ENCODE data around the gene PC. TPM values are rescaled to one million over a fixed set of nuclear protein-coding genes. Genes with fewer than 3 reads are reported as not detected.

Gene PC
- total RNA-seq, 1 experiment from 2014 or later: 24.5 TPM

- H3K9me2 ChIP-seq (replicated peaks; ENCODE audit: low read length): no peaks in the 10 kb centered on the region
- H3K27ac ChIP-seq (ENCODE audit: low read length): peak overlapping the region; percentile 52
- no peak overlapping the region for H3K9ac ChIP-seq (ENCODE audit: low read length)
- H3K4me3 ChIP-seq (ENCODE audit: low read length): no peak overlapping the region
- H3F3A ChIP-seq (ENCODE audit: low read length, unreplicated experiment): no peaks in the 10 kb centered on the region
- H3K79me2 ChIP-seq (ENCODE audit: low read length): no peaks in the 10 kb centered on the region
- no peak for TF ChIP-seq CTCF (conservative IDR thresholded peaks at IDR 0.05; ENCODE audit: low read depth, low read length)
- TF ChIP-seq EZH2phosphoT487 (IDR thresholded peaks at IDR 0.05; ENCODE audit: borderline replicate concordance, low read length): no peak
- TF ChIP-seq EZH2 (IDR thresholded peaks at IDR 0.05; ENCODE audit: low read length, unreplicated experiment): no peak
- BruUV-seq (replicated peaks): no TSS peak
- H4K20me1 ChIP-seq (ENCODE audit: low read length): no peaks in the 10 kb centered on the region
- ATAC-seq: peak; percentile 85
- H3K4me1 ChIP-seq (ENCODE audit: insufficient read depth, low read length): peaks cover 28% of the 10 kb centered on the region
- H3K9me3 ChIP-seq (ENCODE audit: low read length): no peaks in the 10 kb centered on the region; the same call in 1 of the 2 replicates
- peak overlapping the region; percentile 40 for H3K4me2 ChIP-seq (ENCODE audit: low read length)
- H3K27me3 ChIP-seq (ENCODE audit: low read length): no peaks in the 10 kb centered on the region
- intact Hi-C loops (cut with micrococcal nuclease): loop anchor here (1.0 kb wide), 2 partner anchors 12 to 24 kb away; partner anchors contain the start of gene PC
- peak; percentile 99 for DNase-seq
- POLR2A ChIA-PET (ENCODE audit: unreplicated experiment): no interaction called here
- CTCF ChIA-PET: no interaction called here
- no peak overlapping the region for H2AFZ ChIP-seq (ENCODE audit: low read length)
- H3K36me3 ChIP-seq (ENCODE audit: low read depth, low read length): no peaks in the 10 kb centered on the region
Observed at GRCh38 chr11:66981976-66982578, 23.9 kb upstream of the PC start.

GRCh38 chr11:66979336-66979980 is 21.3 kb upstream of the PC start:
- ChIA-PET CTCF (no interaction called here), POLR2A (ENCODE audit: unreplicated experiment) (no interaction called here)
- Histone ChIP-seq H3K9me2 (replicated peaks; ENCODE audit: low read length) (no peaks in the 10 kb centered on the region), H3K27ac (ENCODE audit: low read length) (no peak overlapping the region), H3K79me2 (ENCODE audit: low read length) (no peaks in the 10 kb centered on the region), H2AFZ (ENCODE audit: low read length) (no peak overlapping the region), H3K9me3 (ENCODE audit: low read length) (no peaks in the 10 kb centered on the region; the same call in 1 of the 2 replicates), H3K9ac (ENCODE audit: low read length) (no peak overlapping the region), H3F3A (ENCODE audit: low read length, unreplicated experiment) (no peaks in the 10 kb centered on the region), H3K4me3 (ENCODE audit: low read length) (no peak overlapping the region), H3K27me3 (ENCODE audit: low read length) (no peaks in the 10 kb centered on the region), H4K20me1 (ENCODE audit: low read length) (no peaks in the 10 kb centered on the region), H3K36me3 (ENCODE audit: low read depth, low read length) (no peaks in the 10 kb centered on the region), H3K4me1 (ENCODE audit: insufficient read depth, low read length) (peaks cover 29% of the 10 kb centered on the region), H3K4me2 (ENCODE audit: low read length) (no peak overlapping the region)
- BruUV-seq (replicated peaks): no TSS peak
- DNase-seq: no peak
- TF ChIP-seq EZH2 (IDR thresholded peaks at IDR 0.05; ENCODE audit: low read length, unreplicated experiment) (no peak), EZH2phosphoT487 (IDR thresholded peaks at IDR 0.05; ENCODE audit: borderline replicate concordance, low read length) (no peak), CTCF (conservative IDR thresholded peaks at IDR 0.05; ENCODE audit: low read depth, low read length) (no peak)
- no peak for ATAC-seq
- intact Hi-C loops (cut with micrococcal nuclease): no loop called here

GRCh38 chr11:66978717-66979116 is 20.5 kb upstream of the PC start:
- intact Hi-C loops (cut with micrococcal nuclease): no loop called here

More at GRCh38 chr11:66978717-66979116, 20.5 kb upstream of the PC start:
- Histone ChIP-seq H3K27ac (ENCODE audit: low read length) (no peak overlapping the region), H3K27me3 (ENCODE audit: low read length) (no peaks in the 10 kb centered on the region), H3K4me2 (ENCODE audit: low read length) (no peak overlapping the region), H3K4me3 (ENCODE audit: low read length) (no peak overlapping the region), H3F3A (ENCODE audit: low read length, unreplicated experiment) (no peaks in the 10 kb centered on the region), H3K9ac (ENCODE audit: low read length) (no peak overlapping the region), H3K79me2 (ENCODE audit: low read length) (no peaks in the 10 kb centered on the region), H4K20me1 (ENCODE audit: low read length) (no peaks in the 10 kb centered on the region), H3K9me3 (ENCODE audit: low read length) (no peaks in the 10 kb centered on the region; the same call in 1 of the 2 replicates), H2AFZ (ENCODE audit: low read length) (no peak overlapping the region), H3K4me1 (ENCODE audit: insufficient read depth, low read length) (peaks cover 21% of the 10 kb centered on the region), H3K9me2 (replicated peaks; ENCODE audit: low read length) (no peaks in the 10 kb centered on the region), H3K36me3 (ENCODE audit: low read depth, low read length) (no peaks in the 10 kb centered on the region)
- ChIA-PET POLR2A (ENCODE audit: unreplicated experiment) (no interaction called here), CTCF (no interaction called here)
- no peak for DNase-seq
- no peak for ATAC-seq
- BruUV-seq (replicated peaks): no TSS peak
- TF ChIP-seq EZH2phosphoT487 (IDR thresholded peaks at IDR 0.05; ENCODE audit: borderline replicate concordance, low read length): no peak
- no peak for TF ChIP-seq EZH2 (IDR thresholded peaks at IDR 0.05; ENCODE audit: low read length, unreplicated experiment)
- no peak for TF ChIP-seq CTCF (conservative IDR thresholded peaks at IDR 0.05; ENCODE audit: low read depth, low read length)

All from PC-3 (cell line).